HG03469 (cell line): Measurements from ENCODE around the gene SLC66A3.

Source experiments
- ATAC-seq: cut with Tn5 transposase; IDR thresholded peaks from one replicate; pipeline ENCODE4 v1.9.1; 2021; ENCODE audit warnings: mild to moderate bottlenecking, moderate library complexity, moderate number of reproducible peaks; ENCODE audit not compliant: unreplicated experiment

The SLC66A3 gene

GRCh38 chr2:11155381-11156035 is at the start of gene SLC66A3:
TSS of gene SLC66A3 (plus strand) at chr2:11155467. CDS start at chr2:11155547, 80 bp downstream.
- ATAC-seq: peak; percentile 74

- no peak for ATAC-seq
Measured at GRCh38 chr2:11109002-11109401, 46.3 kb upstream of the SLC66A3 start.

- no peak for ATAC-seq
Measured at GRCh38 chr2:11112870-11113428, 42.3 kb upstream of the SLC66A3 start.

DNA sequence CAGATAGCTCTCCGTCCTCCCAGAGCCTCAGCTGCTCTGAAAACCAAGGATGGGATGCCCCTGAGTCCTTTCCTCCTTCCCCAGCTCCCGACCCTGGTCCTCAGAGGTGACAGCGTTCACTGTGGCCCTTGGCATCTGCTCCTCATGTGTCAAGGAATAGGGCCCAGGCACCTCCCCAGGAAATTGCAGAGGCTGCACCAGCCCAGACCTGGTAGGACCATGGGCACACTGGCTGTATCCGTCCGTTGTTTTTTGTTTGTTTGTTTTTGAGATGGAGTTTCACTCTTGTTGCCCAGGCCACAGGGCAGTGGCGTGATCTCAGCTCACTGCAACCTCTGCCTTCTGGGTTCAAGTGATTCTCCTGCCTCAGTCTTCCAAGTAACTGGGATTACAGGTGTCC is 37.5 kb upstream of the SLC66A3 start:
- no peak for ATAC-seq

- no peak for ATAC-seq
Measured at GRCh38 chr2:11118761-11119160, 36.5 kb upstream of the SLC66A3 start.

DNA sequence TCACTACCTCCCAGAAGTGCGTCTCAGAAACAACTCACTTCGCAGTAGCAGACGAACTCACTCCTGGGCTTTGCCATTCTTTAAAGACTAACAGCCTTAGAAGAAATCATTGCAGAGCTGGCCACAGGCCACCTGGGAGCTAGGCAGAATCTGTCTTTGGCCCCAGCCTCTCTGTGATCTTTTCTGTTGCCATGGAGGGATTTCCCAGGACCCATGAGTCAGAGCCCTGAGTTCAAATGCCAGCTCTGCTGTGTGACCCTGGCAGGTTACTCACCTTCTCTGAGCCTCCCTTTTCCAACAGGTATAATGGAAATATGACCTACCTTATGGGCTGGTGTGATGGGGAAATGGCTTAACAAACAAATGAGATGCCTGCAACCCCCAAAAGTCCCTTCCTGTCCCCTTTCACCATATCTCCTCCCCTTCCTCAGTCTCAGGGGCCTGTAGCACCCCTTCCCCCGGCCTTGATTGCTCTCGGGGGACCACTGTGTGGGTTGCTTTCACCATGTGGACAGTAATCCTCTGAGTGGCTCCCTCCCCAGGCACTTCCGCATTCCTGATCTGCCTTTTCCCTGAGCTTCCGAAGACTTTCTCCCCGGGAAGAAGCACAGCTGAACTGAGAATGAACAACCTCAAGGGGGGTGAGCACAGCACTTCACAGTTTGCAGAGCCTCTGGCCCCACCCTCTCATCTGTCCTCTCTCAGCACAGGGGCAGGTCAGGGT is 34.0 kb upstream of the SLC66A3 start:
- ATAC-seq: no peak

DNA sequence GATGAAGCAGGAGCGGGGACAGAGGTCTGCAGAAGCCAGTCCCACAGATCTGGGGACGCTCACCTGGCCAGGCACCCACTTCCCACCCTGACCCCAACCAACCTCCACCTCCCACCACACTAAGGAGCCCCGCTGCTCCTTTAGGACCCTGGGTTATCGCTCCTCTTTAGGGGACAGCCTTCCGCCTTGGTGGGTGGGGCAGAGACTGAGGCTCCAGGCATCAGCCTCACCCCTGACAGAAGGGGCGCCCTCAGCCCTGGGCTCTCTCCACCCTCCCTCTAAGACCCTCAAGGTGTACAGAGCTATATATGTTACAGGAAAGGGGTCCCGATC is 33.5 kb upstream of the SLC66A3 start:
- no peak for ATAC-seq

- ATAC-seq: no peak
Measured at GRCh38 chr2:11122380-11122779, 32.9 kb upstream of the SLC66A3 start.

DNA sequence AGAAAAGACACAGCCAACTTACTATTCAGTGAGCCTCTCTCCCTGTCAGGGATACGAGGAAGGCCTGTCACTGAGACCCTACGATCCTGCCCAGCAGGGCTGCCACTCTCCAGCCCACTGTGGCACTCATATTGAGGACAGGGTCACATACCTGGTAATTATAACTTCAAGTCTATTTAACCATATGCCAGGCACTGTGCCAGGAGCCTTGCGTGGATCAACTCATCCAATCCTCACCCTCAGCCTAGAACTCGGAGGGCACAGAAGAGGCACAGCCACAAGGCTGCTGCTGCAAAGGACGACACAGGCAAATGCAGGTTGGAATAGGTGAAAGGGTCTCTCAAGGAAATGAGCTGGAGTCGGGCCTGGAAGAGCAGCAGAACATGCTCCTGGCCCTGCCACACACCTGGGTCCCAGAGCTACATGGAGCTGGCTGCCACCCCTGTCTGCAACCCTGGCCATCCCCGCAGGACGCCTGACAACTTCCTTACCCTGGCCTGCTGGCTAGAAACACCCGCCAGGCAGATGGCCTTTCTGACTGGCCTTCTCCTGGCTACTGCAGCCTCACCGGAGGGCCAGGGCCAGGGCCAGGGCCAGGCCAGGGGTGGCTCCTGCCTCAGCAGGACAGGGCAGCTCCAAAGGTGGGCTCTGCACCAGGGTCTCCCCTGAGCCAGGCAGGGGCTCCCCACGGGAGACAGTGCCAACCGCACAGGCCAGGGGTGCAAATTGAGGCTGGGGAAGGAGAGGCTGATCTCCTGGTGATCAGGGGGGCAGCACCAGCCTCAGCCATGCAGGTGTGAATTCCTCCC is 32.1 kb upstream of the SLC66A3 start:
- no peak for ATAC-seq

GRCh38 chr2:11123856-11124759 is 31.2 kb upstream of the SLC66A3 start:
- no peak for ATAC-seq

DNA sequence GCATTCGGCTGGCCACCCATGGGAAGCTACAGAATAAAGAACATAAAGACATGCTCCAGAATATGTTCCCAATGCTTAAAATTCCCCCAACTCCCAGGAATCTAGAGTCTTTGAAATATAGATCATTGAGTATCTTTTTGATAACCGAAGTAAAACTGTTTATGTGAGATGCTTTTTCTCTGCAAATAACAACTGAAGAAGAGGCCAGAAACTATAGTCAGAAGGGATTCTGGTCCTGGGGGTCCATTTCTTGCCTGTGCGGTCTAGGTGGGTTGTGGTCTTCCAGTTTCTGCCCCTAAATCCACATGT is 30.6 kb upstream of the SLC66A3 start:
- no peak for ATAC-seq

DNA sequence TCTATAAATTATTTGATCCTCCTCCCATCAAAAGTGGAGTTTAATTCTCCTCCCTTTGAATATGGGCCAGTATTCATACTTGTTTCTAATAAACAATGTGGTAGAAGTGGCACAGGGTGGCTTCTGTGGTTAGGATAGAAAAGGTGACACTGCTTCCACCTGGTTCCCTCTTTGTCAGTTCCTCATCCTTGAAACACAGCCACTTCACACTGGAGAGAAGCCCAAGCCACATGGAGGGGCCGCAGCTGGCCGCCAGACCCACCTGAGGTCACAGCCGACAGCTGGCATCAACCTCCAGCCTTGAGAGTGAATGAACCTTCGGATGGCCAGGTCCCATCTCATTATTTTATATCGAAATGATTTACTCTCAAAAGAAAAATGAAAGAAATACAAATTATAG is 27.5 kb upstream of the SLC66A3 start:
- no peak for ATAC-seq

- ATAC-seq: no peak
Measured at GRCh38 chr2:11128243-11128951, 26.9 kb upstream of the SLC66A3 start.

GRCh38 chr2:11129598-11130449 is 25.4 kb upstream of the SLC66A3 start:
- peak; percentile 69 for ATAC-seq

- ATAC-seq: no peak
Measured at GRCh38 chr2:11131166-11131920, 23.9 kb upstream of the SLC66A3 start.

GRCh38 chr2:11132036-11132671 is 23.1 kb upstream of the SLC66A3 start:
- no peak for ATAC-seq

DNA sequence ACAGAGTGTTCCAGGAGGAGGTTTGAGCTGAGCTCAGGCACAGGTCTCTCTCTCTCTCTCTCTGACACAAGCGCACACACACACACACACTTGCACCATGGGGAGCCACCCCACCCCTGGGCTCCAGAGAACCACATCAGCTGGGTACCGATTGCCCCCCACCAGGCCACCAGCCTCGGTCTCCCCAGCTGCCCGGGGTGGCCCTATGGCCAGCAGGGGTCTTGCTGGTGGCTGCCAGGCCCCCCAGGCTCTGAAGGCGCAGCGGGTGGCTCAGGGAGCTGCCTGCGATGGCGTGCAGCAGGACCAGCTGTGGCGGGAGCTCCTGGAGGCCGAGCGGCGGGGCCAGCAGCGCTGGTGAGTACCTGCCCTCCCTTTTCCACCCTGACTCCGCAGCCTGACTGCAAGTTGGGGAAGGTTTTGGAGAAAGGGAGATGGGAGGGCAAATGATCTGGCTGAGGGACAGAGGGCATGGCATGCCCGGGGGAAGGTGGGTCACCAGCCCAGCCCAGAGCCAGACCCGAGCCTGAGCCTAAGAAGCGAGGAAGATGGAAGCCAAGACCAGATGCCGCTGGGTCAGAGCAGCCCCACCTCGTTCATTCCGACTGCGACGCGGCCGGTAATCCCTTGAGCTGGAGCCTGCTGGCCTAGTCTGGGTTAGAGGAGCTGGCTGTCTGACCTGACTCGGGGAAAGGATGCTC is 21.9 kb upstream of the SLC66A3 start:
- ATAC-seq: no peak
